ENCODE results near the gene FKBP5.

The FKBP5 gene

DNA sequence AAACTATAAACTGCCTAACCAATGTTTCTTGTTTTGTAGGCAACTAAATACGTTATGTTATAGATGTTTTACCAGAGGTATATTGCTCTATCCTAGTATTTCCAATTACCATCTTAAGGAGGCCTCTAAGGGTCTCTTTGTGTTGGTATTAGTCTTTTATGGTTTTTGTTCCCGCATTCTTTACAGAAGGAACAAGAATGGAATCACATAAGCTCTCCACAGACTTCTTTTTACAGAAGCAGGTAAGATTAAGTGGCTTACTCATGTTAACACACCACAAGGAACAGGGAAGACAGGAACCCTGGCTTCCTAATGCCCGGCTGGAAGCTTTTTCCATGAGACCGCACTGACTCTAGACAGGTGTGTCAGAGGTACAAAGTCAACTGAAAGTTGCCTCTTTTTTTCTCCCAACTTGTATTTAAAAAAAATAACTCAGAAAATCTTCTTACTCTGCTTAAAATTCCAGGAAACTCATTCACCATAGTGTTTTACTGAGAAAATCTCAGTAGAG lies 55.1 kb downstream of the FKBP5 start:
- no peak for DNase-seq
- Histone ChIP-seq H3K27ac (no peak overlapping the region), H3K36me3 (replicated peaks) (peaks cover 9% of the 10 kb centered on the region), H3K4me3 (ENCODE audit: low read depth, low read length) (no peak overlapping the region), H3K27me3 (replicated peaks) (no peaks in the 10 kb centered on the region)
- in situ Hi-C loops (cut with HindIII; ENCODE audit: low pct_ligation_motif_present, low sequenced_read_pairs), result no loop called here
- TF ChIP-seq, protein P1, sequence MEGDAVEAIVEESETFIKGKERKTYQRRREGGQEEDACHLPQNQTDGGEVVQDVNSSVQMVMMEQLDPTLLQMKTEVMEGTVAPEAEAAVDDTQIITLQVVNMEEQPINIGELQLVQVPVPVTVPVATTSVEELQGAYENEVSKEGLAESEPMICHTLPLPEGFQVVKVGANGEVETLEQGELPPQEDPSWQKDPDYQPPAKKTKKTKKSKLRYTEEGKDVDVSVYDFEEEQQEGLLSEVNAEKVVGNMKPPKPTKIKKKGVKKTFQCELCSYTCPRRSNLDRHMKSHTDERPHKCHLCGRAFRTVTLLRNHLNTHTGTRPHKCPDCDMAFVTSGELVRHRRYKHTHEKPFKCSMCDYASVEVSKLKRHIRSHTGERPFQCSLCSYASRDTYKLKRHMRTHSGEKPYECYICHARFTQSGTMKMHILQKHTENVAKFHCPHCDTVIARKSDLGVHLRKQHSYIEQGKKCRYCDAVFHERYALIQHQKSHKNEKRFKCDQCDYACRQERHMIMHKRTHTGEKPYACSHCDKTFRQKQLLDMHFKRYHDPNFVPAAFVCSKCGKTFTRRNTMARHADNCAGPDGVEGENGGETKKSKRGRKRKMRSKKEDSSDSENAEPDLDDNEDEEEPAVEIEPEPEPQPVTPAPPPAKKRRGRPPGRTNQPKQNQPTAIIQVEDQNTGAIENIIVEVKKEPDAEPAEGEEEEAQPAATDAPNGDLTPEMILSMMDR (IDR thresholded peaks at IDR 0.05; ENCODE audit: low read depth, low read length, missing control alignments), result no peak

DNA sequence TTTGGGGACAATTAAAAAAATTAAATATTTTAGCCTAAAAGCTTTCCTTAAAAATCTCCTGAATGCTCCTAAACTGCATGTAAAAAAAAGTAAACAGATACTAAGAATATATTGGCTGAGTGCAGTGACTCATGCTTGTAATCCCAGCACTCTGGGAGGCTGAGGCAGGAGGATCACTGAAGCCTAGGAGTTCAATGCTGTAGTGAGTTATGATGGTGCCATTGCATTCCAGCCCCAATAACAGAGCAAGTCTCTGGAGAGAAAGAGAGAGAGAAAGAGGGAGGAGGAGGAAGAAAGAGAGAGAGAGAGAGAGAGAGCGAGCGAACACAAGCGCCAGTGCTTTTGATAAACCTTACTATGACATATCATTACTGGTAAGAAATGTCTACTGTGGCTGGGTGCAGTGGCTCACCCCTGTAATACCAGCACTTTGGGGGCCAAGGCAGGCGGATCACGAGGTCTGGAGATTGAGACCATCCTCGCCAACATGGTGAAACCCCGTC lies 58.8 kb downstream of the FKBP5 start:
- H3K36me3 ChIP-seq (replicated peaks), result peaks cover 4% of the 10 kb centered on the region
- in situ Hi-C loops (cut with HindIII; ENCODE audit: low pct_ligation_motif_present, low sequenced_read_pairs), result no loop called here
- H3K27ac ChIP-seq, result no peak overlapping the region
- DNase-seq, result no peak
- TF ChIP-seq, protein P1 (IDR thresholded peaks at IDR 0.05; ENCODE audit: low read depth, low read length, missing control alignments), result no peak
- no peak overlapping the region for H3K4me3 ChIP-seq (ENCODE audit: low read depth, low read length)
- no peaks in the 10 kb centered on the region for H3K27me3 ChIP-seq (replicated peaks)

DNA sequence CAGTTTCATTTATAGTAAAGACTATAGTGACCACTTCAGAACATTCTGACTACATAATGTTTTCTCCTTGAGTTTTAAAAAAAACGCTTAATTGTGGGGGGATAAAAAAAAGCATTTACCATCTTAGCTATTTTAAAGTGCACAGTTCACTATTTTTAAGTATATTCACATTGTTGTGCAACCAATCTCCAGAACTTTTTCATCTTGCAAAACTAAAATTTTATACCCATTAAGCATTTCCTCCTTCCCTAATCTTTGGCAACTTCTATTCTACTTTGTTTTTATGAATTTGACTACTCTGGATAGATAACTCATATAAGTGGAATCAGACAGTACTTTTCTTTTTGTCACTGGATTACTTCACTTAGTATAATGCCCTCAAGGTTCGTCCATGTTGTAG lies 62.3 kb downstream of the FKBP5 start:
- in situ Hi-C loops (cut with HindIII; ENCODE audit: low pct_ligation_motif_present, low sequenced_read_pairs), result no loop called here
- no peaks in the 10 kb centered on the region for H3K27me3 ChIP-seq (replicated peaks)
- TF ChIP-seq, protein P1 (IDR thresholded peaks at IDR 0.05; ENCODE audit: low read depth, low read length, missing control alignments), result no peak
- DNase-seq, result no peak
- no peak overlapping the region for H3K27ac ChIP-seq
- no peak overlapping the region for H3K4me3 ChIP-seq (ENCODE audit: low read depth, low read length)
- H3K36me3 ChIP-seq (replicated peaks), result peaks cover 2% of the 10 kb centered on the region

DNA sequence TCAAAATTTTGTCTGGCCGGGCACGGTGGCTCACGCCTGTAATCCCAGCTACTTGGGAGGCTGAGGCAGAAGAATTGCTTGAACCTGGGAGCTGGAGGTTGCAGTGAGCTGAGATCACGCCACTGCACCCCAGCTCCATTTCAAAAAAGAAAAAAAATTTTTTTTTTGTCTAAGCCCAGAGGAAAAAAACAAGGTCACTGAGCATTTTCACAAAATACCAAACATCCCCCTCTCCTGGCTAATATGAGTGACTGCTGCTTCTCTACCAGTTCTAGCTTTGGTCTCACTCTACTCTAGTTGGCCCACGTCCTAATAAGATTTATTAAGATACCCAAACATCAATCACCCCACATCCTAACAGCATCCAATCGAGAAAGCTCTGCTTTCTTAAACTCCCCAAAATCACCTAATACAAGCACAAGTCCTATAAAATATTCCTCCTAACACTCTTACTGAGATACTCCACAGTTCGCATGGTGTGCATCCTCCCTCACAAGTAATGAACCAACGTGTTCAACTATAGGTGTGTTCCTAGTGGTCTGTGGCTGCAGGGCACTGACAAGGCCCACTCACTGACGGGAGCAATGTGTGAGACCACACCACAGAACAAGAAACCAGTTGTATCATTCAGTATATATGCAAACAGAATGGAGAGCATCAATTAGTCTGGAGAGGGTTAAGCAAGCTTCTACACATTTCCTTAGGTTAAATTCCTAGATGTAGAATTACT lies 64.2 kb downstream of the FKBP5 start:
- Histone ChIP-seq H3K27ac (no peak overlapping the region), H3K36me3 (replicated peaks) (no peaks in the 10 kb centered on the region), H3K27me3 (replicated peaks) (no peaks in the 10 kb centered on the region), H3K4me3 (ENCODE audit: low read depth, low read length) (no peak overlapping the region)
- TF ChIP-seq, protein P1 (IDR thresholded peaks at IDR 0.05; ENCODE audit: low read depth, low read length, missing control alignments), result peak; percentile 51
- in situ Hi-C loops (cut with HindIII; ENCODE audit: low pct_ligation_motif_present, low sequenced_read_pairs), result no loop called here
- no peak for DNase-seq

DNA sequence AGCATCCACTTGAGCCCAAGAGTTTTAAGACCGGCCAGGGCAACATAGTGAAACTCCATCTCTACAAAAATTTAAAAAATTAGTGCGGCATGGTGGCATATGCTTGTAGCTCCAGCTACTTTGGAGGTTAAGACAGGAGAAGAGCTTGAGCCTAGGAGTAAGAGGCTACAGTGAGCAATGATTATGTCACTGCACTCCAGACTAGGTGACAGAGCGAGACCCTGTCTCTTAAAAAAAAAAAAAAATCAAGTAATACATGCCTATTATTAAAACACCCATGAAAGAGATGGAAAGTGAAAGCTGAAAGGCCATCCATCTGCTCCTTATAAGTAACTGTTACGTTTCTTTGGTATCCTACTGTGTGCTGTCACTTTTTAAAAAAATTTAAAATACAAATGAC lies 66.4 kb downstream of the FKBP5 start:
- TF ChIP-seq, protein P1 (IDR thresholded peaks at IDR 0.05; ENCODE audit: low read depth, low read length, missing control alignments), result no peak
- Histone ChIP-seq H3K27ac (no peak overlapping the region), H3K27me3 (replicated peaks) (no peaks in the 10 kb centered on the region), H3K36me3 (replicated peaks) (peaks cover 14% of the 10 kb centered on the region), H3K4me3 (ENCODE audit: low read depth, low read length) (no peak overlapping the region)
- DNase-seq, result no peak
- in situ Hi-C loops (cut with HindIII; ENCODE audit: low pct_ligation_motif_present, low sequenced_read_pairs), result no loop called here
